Right atrium auricular region (tissue), 2 donors: ENCODE data around the gene ZNF18. TPM values are rescaled to one million over a fixed set of nuclear protein-coding genes. Genes with fewer than 3 reads are reported as not detected.

Source experiments
- DNase-seq: peaks from one replicate; pipeline ENCODE4 v3.0.0-alpha.2; 2019; ENCODE audit warnings: low spot score
- H3K27ac ChIP-seq, 2 donors: fragments of 200-600 bp; sonication (generic); 1 replicate in 1 of 2; 2 replicates in 1 of 2; pipeline ENCODE4 v1.5.1; 2016 to 2019
- H3K27me3 ChIP-seq, 2 donors: fragments of 200-600 bp; sonication (generic); one replicate each; pipeline versions ENCODE4 v1.5.1 to v1.6.0; 2017 to 2019
- H3K36me3 ChIP-seq: fragments of 200-600 bp; sonication (generic); one replicate; pipeline ENCODE4 v1.5.1; 2016
- H3K4me1 ChIP-seq, 2 donors: fragments of 200-600 bp; sonication (generic); one replicate each; pipeline versions ENCODE4 v1.5.1 to v1.6.0; 2017 to 2019
- H3K4me3 ChIP-seq, 2 donors: fragments of 200-600 bp; sonication (generic); 1 replicate in 1 of 2; 2 replicates in 1 of 2; pipeline ENCODE4 v1.5.1; 2017 to 2019; ENCODE audit warnings: mild to moderate bottlenecking in 1 of 2, moderate library complexity in 1 of 2
- H3K9me3 ChIP-seq, 2 donors: fragments of 200-600 bp; sonication (generic); one replicate each; pipeline ENCODE4 v1.5.1; 2019
- total RNA-seq, 2 donors: library from RNA; depleted of rRNA; stranded (reverse); fragments of >200 nt; gene quantifications; one replicate each; pipeline ENCODE4 v1.1.0, GENCODE V29; 2016
- TF ChIP-seq, protein P1 (sequence below), 2 donors: fragments of 200-600 bp; sonication (generic); IDR thresholded peaks; one replicate each; pipeline ENCODE4 v1.5.1; 2019; ENCODE audit warnings: antibody characterized with exemption in 2 of 2

ZNF18 gene, protein sequence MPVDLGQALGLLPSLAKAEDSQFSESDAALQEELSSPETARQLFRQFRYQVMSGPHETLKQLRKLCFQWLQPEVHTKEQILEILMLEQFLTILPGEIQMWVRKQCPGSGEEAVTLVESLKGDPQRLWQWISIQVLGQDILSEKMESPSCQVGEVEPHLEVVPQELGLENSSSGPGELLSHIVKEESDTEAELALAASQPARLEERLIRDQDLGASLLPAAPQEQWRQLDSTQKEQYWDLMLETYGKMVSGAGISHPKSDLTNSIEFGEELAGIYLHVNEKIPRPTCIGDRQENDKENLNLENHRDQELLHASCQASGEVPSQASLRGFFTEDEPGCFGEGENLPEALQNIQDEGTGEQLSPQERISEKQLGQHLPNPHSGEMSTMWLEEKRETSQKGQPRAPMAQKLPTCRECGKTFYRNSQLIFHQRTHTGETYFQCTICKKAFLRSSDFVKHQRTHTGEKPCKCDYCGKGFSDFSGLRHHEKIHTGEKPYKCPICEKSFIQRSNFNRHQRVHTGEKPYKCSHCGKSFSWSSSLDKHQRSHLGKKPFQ
- 1 to 10 TPM; 3.4 to 5.8 TPM for total RNA-seq

DNA sequence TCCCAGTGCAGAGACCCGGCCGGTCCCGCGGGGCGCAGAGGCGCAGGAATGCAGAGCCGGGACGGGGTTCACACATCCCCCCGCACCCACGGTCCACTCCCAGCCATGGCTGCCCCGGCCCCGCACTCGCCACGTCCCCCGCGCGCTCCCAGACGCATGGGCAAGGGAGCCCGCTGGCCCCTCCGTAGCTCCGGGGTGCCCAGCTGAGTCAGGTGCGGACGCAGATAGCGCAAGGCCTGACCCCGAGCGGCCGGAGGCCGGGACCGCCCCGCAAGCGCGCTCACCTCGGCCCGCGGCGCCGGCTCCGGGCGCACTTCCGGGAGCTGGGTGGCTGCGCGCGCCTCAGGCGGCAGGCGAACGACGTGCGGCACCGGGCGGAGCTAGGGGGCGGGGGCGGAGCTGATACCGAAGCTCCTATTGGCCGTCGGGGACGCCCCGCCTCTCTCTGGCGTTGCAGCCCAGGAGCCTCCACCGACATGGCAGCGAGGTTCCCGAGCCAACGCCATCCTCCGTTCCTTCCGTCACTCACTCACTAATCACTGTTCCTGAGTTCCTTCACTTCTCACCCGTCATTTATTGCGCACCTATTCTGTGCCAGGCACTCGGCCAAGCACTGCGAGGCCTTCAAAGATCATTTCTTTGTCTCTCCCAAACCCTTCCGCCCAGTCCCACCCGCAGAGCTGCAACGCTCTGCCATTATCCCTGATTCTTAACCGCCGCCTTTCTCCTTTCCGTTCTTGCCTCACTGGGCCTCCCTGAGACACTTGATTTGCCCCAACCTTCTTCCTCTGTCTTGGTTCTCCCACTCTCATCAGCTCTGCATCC lies at the start of gene ZNF18:
Gene ZNF18 (minus strand): TSS at position 329 of the 825 bp plus-strand sequence. CDS start 4,646 bp downstream, outside the sequence.
- peak; percentile 95 for DNase-seq
- Histone ChIP-seq H3K4me1 (peaks cover 0 to 12% of the 10 kb centered on the region in 2 donors), H3K27ac (peak within 1 kb of the TSS; percentile 90 to 94), H3K4me3 (peak within 1 kb of the TSS; percentile 93 to 95), H3K9me3 (no peaks in the 10 kb centered on the region), H3K27me3 (no peaks in the 10 kb centered on the region), H3K36me3 (no peaks in the 10 kb centered on the region)
- TF ChIP-seq, protein P1, sequence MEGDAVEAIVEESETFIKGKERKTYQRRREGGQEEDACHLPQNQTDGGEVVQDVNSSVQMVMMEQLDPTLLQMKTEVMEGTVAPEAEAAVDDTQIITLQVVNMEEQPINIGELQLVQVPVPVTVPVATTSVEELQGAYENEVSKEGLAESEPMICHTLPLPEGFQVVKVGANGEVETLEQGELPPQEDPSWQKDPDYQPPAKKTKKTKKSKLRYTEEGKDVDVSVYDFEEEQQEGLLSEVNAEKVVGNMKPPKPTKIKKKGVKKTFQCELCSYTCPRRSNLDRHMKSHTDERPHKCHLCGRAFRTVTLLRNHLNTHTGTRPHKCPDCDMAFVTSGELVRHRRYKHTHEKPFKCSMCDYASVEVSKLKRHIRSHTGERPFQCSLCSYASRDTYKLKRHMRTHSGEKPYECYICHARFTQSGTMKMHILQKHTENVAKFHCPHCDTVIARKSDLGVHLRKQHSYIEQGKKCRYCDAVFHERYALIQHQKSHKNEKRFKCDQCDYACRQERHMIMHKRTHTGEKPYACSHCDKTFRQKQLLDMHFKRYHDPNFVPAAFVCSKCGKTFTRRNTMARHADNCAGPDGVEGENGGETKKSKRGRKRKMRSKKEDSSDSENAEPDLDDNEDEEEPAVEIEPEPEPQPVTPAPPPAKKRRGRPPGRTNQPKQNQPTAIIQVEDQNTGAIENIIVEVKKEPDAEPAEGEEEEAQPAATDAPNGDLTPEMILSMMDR (IDR thresholded peaks at IDR 0.05), result no peak

DNA sequence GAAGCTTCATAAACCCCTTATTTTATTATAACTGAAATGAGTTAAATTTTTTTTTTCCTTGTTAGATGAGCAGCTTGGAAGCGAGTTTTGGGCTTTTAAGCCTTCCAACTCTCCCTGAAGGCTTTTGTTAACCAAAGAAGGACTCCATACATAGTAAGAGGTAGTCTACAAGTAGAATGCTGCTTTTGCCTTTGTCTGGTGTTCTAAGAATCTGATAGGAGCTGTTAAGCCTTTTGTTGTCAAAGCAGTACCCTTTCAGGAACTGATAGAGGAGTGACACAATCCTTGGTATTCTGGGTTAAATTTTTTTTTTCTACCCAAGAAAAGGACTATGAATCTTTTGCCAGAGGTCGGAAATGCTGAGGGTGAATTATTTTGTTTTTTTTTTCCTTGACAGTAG lies 49.5 kb upstream of the ZNF18 start:
- H3K27ac ChIP-seq, result no peak overlapping the region
- H3K4me3 ChIP-seq, result no peak overlapping the region
- no peaks in the 10 kb centered on the region for H3K9me3 ChIP-seq
- no peaks in the 10 kb centered on the region for H3K27me3 ChIP-seq
- H3K4me1 ChIP-seq, result peaks cover 0 to 35% of the 10 kb centered on the region in 2 donors
- TF ChIP-seq, protein P1 (IDR thresholded peaks at IDR 0.05), result no peak
- H3K36me3 ChIP-seq, result no peaks in the 10 kb centered on the region
- DNase-seq, result no peak

GRCh38 chr17:12043702-12044101 lies 46.4 kb upstream of the ZNF18 start:
- DNase-seq, result no peak
- TF ChIP-seq, protein P1 (IDR thresholded peaks at IDR 0.05), result no peak
- Histone ChIP-seq H3K4me1 (peaks cover 0 to 34% of the 10 kb centered on the region in 2 donors), H3K36me3 (no peaks in the 10 kb centered on the region), H3K27ac (no peak overlapping the region), H3K27me3 (no peaks in the 10 kb centered on the region), H3K9me3 (no peaks in the 10 kb centered on the region), H3K4me3 (no peak overlapping the region)

DNA sequence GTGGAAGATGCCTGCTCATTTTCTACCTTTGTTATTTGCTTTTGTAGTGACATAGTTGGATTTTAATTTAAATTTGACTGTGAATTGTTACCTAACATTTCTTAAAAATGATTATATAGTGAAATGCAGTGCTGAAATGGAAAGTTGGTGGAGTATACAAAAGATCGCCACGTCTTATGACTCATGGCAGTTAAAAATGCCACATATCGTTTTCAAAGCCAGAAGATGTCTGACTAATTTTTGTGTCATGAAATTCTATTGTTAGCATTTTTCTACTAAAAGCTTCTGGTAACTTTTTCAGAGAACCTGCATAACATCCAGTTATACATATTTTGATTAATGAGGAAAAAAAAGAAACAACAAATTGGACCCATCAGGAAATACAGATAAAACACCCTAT lies 44.0 kb upstream of the ZNF18 start:
- no peaks in the 10 kb centered on the region for H3K27me3 ChIP-seq

GRCh38 chr17:12040478-12040877 lies 43.2 kb upstream of the ZNF18 start:
- H3K36me3 ChIP-seq, result no peaks in the 10 kb centered on the region
- no peak for DNase-seq
- H3K27me3 ChIP-seq, result no peaks in the 10 kb centered on the region
- H3K9me3 ChIP-seq, result no peaks in the 10 kb centered on the region
- H3K4me1 ChIP-seq, result peaks cover 0 to 32% of the 10 kb centered on the region in 2 donors
- TF ChIP-seq, protein P1 (IDR thresholded peaks at IDR 0.05), result no peak
- no peak overlapping the region for H3K27ac ChIP-seq
- no peak overlapping the region for H3K4me3 ChIP-seq

More for the DNA sequence above, 44.0 kb upstream of the ZNF18 start:
- Histone ChIP-seq H3K27ac (no peak overlapping the region), H3K36me3 (no peaks in the 10 kb centered on the region), H3K4me3 (no peak overlapping the region), H3K9me3 (no peaks in the 10 kb centered on the region), H3K4me1 (peaks cover 0 to 37% of the 10 kb centered on the region in 2 donors)
- DNase-seq, result no peak
- TF ChIP-seq, protein P1 (IDR thresholded peaks at IDR 0.05), result no peak
